Glutamatergic neuron (in vitro differentiated cells): ENCODE measurements around the gene ZXDC. TPM values are rescaled to one million over a fixed set of nuclear protein-coding genes. Genes with fewer than 3 reads are reported as not detected.

ENCODE experiments used
- DNase-seq: peaks from one replicate; pipeline ENCODE4 v3.0.0; 2022
- H3K27ac Mint-ChIP-seq: one replicate; pipeline ENCODE4 v1.8.0; 2020; ENCODE audit warnings: mild to moderate bottlenecking, mixed read lengths, inconsistent platforms; ENCODE audit not compliant: unreplicated experiment
- H3K27me3 Mint-ChIP-seq: one replicate; pipeline ENCODE4 v1.8.0; 2020; ENCODE audit warnings: mild to moderate bottlenecking, moderate library complexity, mixed read lengths, inconsistent platforms; ENCODE audit not compliant: unreplicated experiment
- H3K36me3 Mint-ChIP-seq: one replicate; pipeline ENCODE4 v1.8.0; 2020; ENCODE audit warnings: mild to moderate bottlenecking, mixed read lengths, inconsistent platforms; ENCODE audit not compliant: unreplicated experiment
- H3K4me1 Mint-ChIP-seq: one replicate; pipeline ENCODE4 v1.8.0; 2020; ENCODE audit warnings: mild to moderate bottlenecking, low read depth, mixed read lengths, inconsistent platforms; ENCODE audit not compliant: unreplicated experiment
- H3K4me3 Mint-ChIP-seq: one replicate; pipeline ENCODE4 v1.8.0; 2020; ENCODE audit warnings: mild to moderate bottlenecking, mixed read lengths, inconsistent platforms; ENCODE audit not compliant: unreplicated experiment
- H3K9me3 Mint-ChIP-seq: one replicate; pipeline ENCODE4 v1.8.0; 2020; ENCODE audit warnings: mild to moderate bottlenecking, moderate library complexity, mixed read lengths, inconsistent platforms; ENCODE audit not compliant: unreplicated experiment
- CTCF ChIP-seq: fragments of 200-600 bp; sonication (generic); IDR thresholded peaks from one replicate; pipeline ENCODE4 v1.5.0; 2021; ENCODE audit not compliant: partially characterized antibody, unreplicated experiment
- total RNA-seq: library from RNA; stranded (reverse); fragmentation: NEBNext Ultra II Directional; extraction: Animal tissue kit (Norgen Biotek cat#: 25700); gene quantifications from one replicate; pipeline ENCODE4 v1.2.1, GENCODE V29; 2021; ENCODE audit not compliant: unreplicated experiment

ZXDC gene
- total RNA-seq, 1 donor from 2014 or later, result 39.5 TPM

GRCh38 chr3:126507886-126508285 is 32.2 kb upstream of the ZXDC start:
- H3K27ac Mint-ChIP-seq, result no peak overlapping the region
- H3K4me3 Mint-ChIP-seq, result no peak overlapping the region
- no peak for TF ChIP-seq CTCF
- peaks cover 3% of the 10 kb centered on the region for H3K9me3 Mint-ChIP-seq
- H3K36me3 Mint-ChIP-seq, result peaks cover 4% of the 10 kb centered on the region
- peaks cover 7% of the 10 kb centered on the region for H3K27me3 Mint-ChIP-seq
- H3K4me1 Mint-ChIP-seq, result peaks cover 4% of the 10 kb centered on the region
- DNase-seq, result peak; percentile 5

- Mint-ChIP-seq H3K4me1 (peaks cover 5% of the 10 kb centered on the region), H3K27ac (no peak overlapping the region), H3K9me3 (peaks cover 3% of the 10 kb centered on the region), H3K4me3 (no peak overlapping the region), H3K27me3 (peaks cover 9% of the 10 kb centered on the region), H3K36me3 (peaks cover 4% of the 10 kb centered on the region)
- DNase-seq, result no peak
- no peak for TF ChIP-seq CTCF
Observed at GRCh38 chr3:126503701-126504100, 28.0 kb upstream of the ZXDC start.

- H3K9me3 Mint-ChIP-seq, result peaks cover 1% of the 10 kb centered on the region
- TF ChIP-seq CTCF, result no peak
- H3K27me3 Mint-ChIP-seq, result peaks cover 9% of the 10 kb centered on the region
- H3K4me1 Mint-ChIP-seq, result peaks cover 5% of the 10 kb centered on the region
- H3K27ac Mint-ChIP-seq, result no peak overlapping the region
- no peak for DNase-seq
- H3K36me3 Mint-ChIP-seq, result peaks cover 4% of the 10 kb centered on the region
- no peak overlapping the region for H3K4me3 Mint-ChIP-seq
Observed at GRCh38 chr3:126502656-126503055, 27.0 kb upstream of the ZXDC start.

- peaks cover 4% of the 10 kb centered on the region for H3K36me3 Mint-ChIP-seq
Observed at GRCh38 chr3:126501736-126502135, 26.0 kb upstream of the ZXDC start.

GRCh38 chr3:126501054-126501453 is 25.4 kb upstream of the ZXDC start:
- peaks cover 4% of the 10 kb centered on the region for H3K36me3 Mint-ChIP-seq
- H3K27ac Mint-ChIP-seq, result no peak overlapping the region
- TF ChIP-seq CTCF, result no peak
- no peak for DNase-seq
- H3K27me3 Mint-ChIP-seq, result peaks cover 10% of the 10 kb centered on the region
- H3K9me3 Mint-ChIP-seq, result peaks cover 3% of the 10 kb centered on the region
- no peak overlapping the region for H3K4me3 Mint-ChIP-seq
- peaks cover 5% of the 10 kb centered on the region for H3K4me1 Mint-ChIP-seq

More at GRCh38 chr3:126501736-126502135, 26.0 kb upstream of the ZXDC start:
- H3K27me3 Mint-ChIP-seq, result peaks cover 9% of the 10 kb centered on the region
- H3K4me1 Mint-ChIP-seq, result peaks cover 5% of the 10 kb centered on the region
- peaks cover 3% of the 10 kb centered on the region for H3K9me3 Mint-ChIP-seq
- H3K4me3 Mint-ChIP-seq, result no peak overlapping the region
- no peak for DNase-seq
- TF ChIP-seq CTCF, result no peak
- no peak overlapping the region for H3K27ac Mint-ChIP-seq
